Lower lobe of right lung (tissue), 2 donors: ENCODE data around the gene FAM184B. TPM values are rescaled to one million over a fixed set of nuclear protein-coding genes. Genes with fewer than 3 reads are reported as not detected.

Experiments used
- ATAC-seq, 2 donors: fragments of 200-7000 bp; cut with Tn5 transposase; one replicate each; pipeline ENCODE4 v1.9.1; 2020 to 2022; ENCODE audit warnings: mild to moderate bottlenecking in 2 of 2, moderate library complexity in 2 of 2
- DNase-seq: peaks from one replicate; pipeline ENCODE4 v3.0.0-alpha.2; 2020
- H3K27ac ChIP-seq: fragments of 200-600 bp; one replicate; pipeline ENCODE4 v1.8.0; 2022
- H3K27me3 ChIP-seq: fragments of 200-600 bp; one replicate; pipeline ENCODE4 v1.8.0; 2022; ENCODE audit warnings: low read depth
- H3K36me3 ChIP-seq: fragments of 200-600 bp; one replicate; pipeline ENCODE4 v1.8.0; 2022; ENCODE audit warnings: mild to moderate bottlenecking
- H3K4me1 ChIP-seq: fragments of 200-600 bp; one replicate; pipeline ENCODE4 v1.8.0; 2022
- H3K4me3 ChIP-seq: fragments of 200-600 bp; one replicate; pipeline ENCODE4 v1.8.0; 2022; ENCODE audit warnings: mild to moderate bottlenecking
- H3K9me3 ChIP-seq: fragments of 200-600 bp; one replicate; pipeline ENCODE4 v1.8.0; 2022
- intact Hi-C: fragments of 100-400 bp; cut with DNase I; formaldehyde crosslinking; loops from one replicate; pipeline ENCODE4 v1.11.0; 2022
- total RNA-seq: library from RNA; stranded (reverse); fragmentation: NEBNext Ultra II Directional; extraction: Animal tissue kit (Norgen Biotek cat#: 25700); gene quantifications from one replicate; pipeline ENCODE4 v1.2.1, GENCODE V29; 2021
- TF ChIP-seq, protein P1 (sequence below): fragments of 200-600 bp; IDR thresholded peaks from one replicate; pipeline ENCODE4 v1.8.0; 2022; ENCODE audit warnings: antibody characterized with exemption, mild to moderate bottlenecking
- donor health status: DM: no; HTN: yes; CAD: no; lungs with severe emphysema.

FAM184B gene
- total RNA-seq, 1 donor from 2014 or later = 0.24 TPM

DNA sequence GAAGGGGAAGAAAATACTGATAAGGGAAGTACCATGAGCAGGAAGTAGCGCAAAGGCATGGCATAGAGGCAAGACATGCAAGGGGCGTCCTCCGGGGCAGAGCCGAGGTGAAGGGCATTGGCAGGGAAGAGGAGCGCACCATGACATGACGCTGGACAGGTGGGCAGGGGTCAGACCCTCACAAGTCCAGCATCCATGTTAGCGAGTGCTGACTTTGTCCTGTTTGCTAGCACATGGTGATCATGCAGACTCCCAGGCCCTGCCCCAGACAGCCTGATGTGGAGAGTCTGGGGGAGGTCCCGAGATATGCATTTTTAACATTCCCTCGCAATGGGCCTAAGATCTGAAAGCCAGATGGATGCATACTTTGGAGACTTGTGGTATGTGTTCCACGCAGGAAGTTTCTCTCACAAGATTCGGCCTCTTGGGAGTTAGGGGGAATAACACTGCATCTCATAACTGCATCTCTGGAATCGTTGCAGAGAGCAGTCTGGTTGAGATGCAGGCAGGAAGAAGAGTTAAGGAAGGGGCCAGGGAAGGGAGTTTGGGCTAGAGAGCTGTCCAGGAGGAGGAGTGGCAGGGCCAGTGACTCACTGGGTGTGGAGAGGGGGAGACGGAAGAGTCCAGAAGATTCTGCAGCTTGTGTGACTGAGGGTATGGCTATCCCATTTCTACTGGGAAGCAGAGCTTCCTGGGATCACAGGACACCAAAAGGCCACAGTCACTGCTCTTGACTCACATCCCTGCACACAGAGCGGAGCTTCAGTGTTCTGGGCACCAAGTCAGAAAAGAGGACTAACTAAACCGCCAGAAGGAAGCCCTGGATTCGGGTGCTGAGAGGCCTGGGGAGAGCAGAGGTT is 59.7 kb downstream of the FAM184B start:
- H3K4me3 ChIP-seq = no peak overlapping the region
- no peaks in the 10 kb centered on the region for H3K9me3 ChIP-seq
- H3K4me1 ChIP-seq = no peaks in the 10 kb centered on the region
- intact Hi-C loops = no loop called here
- H3K27ac ChIP-seq = no peak overlapping the region
- no peaks in the 10 kb centered on the region for H3K27me3 ChIP-seq
- no peak for DNase-seq
- TF ChIP-seq, protein P1, sequence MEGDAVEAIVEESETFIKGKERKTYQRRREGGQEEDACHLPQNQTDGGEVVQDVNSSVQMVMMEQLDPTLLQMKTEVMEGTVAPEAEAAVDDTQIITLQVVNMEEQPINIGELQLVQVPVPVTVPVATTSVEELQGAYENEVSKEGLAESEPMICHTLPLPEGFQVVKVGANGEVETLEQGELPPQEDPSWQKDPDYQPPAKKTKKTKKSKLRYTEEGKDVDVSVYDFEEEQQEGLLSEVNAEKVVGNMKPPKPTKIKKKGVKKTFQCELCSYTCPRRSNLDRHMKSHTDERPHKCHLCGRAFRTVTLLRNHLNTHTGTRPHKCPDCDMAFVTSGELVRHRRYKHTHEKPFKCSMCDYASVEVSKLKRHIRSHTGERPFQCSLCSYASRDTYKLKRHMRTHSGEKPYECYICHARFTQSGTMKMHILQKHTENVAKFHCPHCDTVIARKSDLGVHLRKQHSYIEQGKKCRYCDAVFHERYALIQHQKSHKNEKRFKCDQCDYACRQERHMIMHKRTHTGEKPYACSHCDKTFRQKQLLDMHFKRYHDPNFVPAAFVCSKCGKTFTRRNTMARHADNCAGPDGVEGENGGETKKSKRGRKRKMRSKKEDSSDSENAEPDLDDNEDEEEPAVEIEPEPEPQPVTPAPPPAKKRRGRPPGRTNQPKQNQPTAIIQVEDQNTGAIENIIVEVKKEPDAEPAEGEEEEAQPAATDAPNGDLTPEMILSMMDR = no peak
- H3K36me3 ChIP-seq = no peaks in the 10 kb centered on the region
- ATAC-seq = no peak

DNA sequence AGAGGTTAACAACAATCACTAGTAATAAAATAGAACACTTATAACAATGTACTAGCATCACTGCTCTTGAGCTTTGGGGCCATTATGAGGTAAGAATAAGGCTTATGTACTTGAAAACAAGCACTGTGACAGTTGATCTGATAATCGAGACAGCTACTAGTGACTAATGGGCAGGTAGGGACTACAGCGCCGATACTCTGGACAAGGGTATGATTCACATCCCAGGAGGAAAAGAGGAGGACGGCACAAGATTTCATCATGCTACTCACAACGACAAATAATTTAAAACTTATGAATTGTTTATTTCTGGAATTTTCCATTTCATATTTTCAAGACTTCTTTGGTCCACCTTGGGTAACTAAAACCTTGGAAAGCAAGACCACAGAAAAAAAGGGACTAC is 62.3 kb downstream of the FAM184B start:
- intact Hi-C loops = no loop called here
- Histone ChIP-seq H3K36me3 (no peaks in the 10 kb centered on the region), H3K27ac (no peak overlapping the region), H3K4me3 (no peak overlapping the region), H3K9me3 (no peaks in the 10 kb centered on the region), H3K4me1 (no peaks in the 10 kb centered on the region), H3K27me3 (no peaks in the 10 kb centered on the region)
- ATAC-seq (no peak), DNase-seq (no peak)
- TF ChIP-seq, protein P1 = no peak

DNA sequence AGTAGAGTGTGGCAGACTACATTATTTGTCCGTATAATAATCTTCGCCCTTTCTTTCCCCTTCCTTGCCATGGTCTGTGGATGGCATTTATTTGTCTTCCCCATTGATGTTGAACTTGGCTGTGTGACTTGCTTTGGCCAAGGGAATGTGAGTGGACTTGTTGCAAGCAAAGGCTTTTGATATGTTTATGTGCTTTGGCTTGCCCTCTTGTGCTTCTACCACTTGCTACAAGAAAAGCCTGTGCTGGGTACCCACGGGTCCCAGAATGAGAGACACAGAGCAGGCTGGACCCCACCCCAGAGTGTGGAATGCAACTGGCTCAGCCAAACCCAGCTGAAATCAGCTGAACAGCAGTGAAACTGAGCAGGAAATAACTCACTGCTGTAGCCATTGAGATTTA is 63.0 kb downstream of the FAM184B start:
- Histone ChIP-seq H3K9me3 (no peaks in the 10 kb centered on the region), H3K36me3 (no peaks in the 10 kb centered on the region), H3K4me3 (no peak overlapping the region), H3K27me3 (no peaks in the 10 kb centered on the region), H3K4me1 (no peaks in the 10 kb centered on the region), H3K27ac (no peak overlapping the region)
- TF ChIP-seq, protein P1 = no peak
- intact Hi-C loops = no loop called here
- DNase-seq (no peak), ATAC-seq (no peak)

DNA sequence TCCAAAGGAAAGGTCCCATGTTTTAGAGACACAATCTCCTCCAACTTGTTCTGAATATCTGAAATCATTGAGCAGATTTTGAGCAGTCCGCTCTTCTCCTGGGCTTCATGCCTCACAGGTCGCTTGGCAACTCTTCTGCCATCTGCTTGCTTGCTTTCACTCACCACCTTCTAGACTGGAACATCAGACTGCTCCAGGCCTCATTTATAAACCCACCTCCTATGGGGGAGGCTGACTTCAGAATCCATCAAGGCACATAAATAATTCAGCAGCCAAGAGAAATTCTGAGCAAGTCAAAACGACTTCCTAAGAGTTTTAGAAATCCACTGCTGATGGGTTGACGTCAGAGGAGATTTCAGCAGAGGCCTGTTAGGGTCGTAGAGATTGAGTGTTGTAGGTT is 64.1 kb downstream of the FAM184B start:
- intact Hi-C loops = no loop called here
- Histone ChIP-seq H3K27me3 (no peaks in the 10 kb centered on the region), H3K9me3 (no peaks in the 10 kb centered on the region), H3K4me3 (no peak overlapping the region), H3K27ac (no peak overlapping the region), H3K36me3 (no peaks in the 10 kb centered on the region), H3K4me1 (no peaks in the 10 kb centered on the region)
- DNase-seq = no peak
- ATAC-seq = no peak
- TF ChIP-seq, protein P1 = no peak

DNA sequence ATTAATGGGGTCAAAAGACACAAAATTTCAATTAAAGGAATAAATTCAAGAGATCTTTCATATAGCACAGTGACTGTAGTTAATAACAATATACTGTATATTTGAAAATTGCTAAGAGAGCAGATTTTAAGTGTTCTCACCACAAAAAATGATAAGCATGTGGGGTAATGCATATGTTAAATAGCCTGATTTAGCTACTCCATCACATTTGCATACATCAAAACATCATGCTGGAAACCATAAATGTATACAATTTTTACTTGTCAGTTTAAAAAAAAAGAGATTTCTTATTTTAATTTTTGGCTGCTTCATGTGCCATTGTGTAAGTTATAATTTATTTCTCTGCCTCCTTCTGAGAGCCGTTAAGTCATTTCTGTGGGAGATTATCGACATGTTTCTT is 65.9 kb downstream of the FAM184B start:
- intact Hi-C loops = no loop called here
- Histone ChIP-seq H3K27me3 (no peaks in the 10 kb centered on the region), H3K27ac (no peak overlapping the region), H3K4me3 (no peak overlapping the region), H3K4me1 (no peaks in the 10 kb centered on the region), H3K36me3 (no peaks in the 10 kb centered on the region), H3K9me3 (no peaks in the 10 kb centered on the region)
- no peak for ATAC-seq
- DNase-seq = no peak
- TF ChIP-seq, protein P1 = no peak
